Suprapubic skin (tissue), 4 donors: ENCODE measurements around the gene RAB40C. TPM values are rescaled to one million over a fixed set of nuclear protein-coding genes. Genes with fewer than 3 reads are reported as not detected.

Experiments
- DNase-seq, 2 donors: peaks; one replicate each; pipeline ENCODE4 v3.0.0-alpha.2; 2019; ENCODE audit warnings: low spot score in 2 of 2
- H3K27ac ChIP-seq: fragments of 200-600 bp; sonication (generic); one replicate; pipeline ENCODE4 v1.5.1; 2019
- H3K27me3 ChIP-seq: fragments of 200-600 bp; sonication (generic); one replicate; pipeline ENCODE4 v1.5.1; 2019
- H3K36me3 ChIP-seq: fragments of 200-600 bp; sonication (generic); one replicate; pipeline ENCODE4 v1.5.1; 2019
- H3K4me1 ChIP-seq: fragments of 200-600 bp; sonication (generic); one replicate; pipeline ENCODE4 v1.5.1; 2019
- H3K4me3 ChIP-seq: fragments of 200-600 bp; sonication (generic); one replicate; pipeline ENCODE4 v1.5.1; 2019; ENCODE audit warnings: mild to moderate bottlenecking
- H3K9me3 ChIP-seq: fragments of 200-600 bp; sonication (generic); one replicate; pipeline ENCODE4 v1.5.1; 2019
- CTCF ChIP-seq, 2 donors: fragments of 200-600 bp in 1 of 2; fragments of 450-650 bp in 1 of 2; sonication (generic) in 1 of 2; IDR thresholded peaks; one replicate each; pipeline ENCODE4 v1.5.1; 2016 to 2019; ENCODE audit warnings: antibody characterized with exemption in 2 of 2, mild to moderate bottlenecking in 1 of 2, moderate library complexity in 1 of 2
- EP300 ChIP-seq: sonication (generic); formaldehyde crosslinking; IDR thresholded peaks from one replicate; pipeline ENCODE4 v1.6.1; 2017; ENCODE audit warnings: antibody characterized with exemption
- POLR2A ChIP-seq, 2 donors: fragments of 450-650 bp; IDR thresholded peaks; one replicate each; pipeline ENCODE4 v1.6.1; 2017; ENCODE audit warnings: antibody characterized with exemption in 2 of 2, mild to moderate bottlenecking in 2 of 2, moderate library complexity in 2 of 2
- POLR2AphosphoS5 ChIP-seq, 3 donors: sonication (generic); formaldehyde crosslinking; IDR thresholded peaks; one replicate each; pipeline ENCODE4 v1.6.1; 2017; ENCODE audit warnings: antibody characterized with exemption in 3 of 3
- WGBS: methylation state at CpG from one replicate; pipeline ENCODE4 v1.1.5; 2018; 5-methylcytosine and 5-hydroxymethylcytosine counted together
- total RNA-seq, 4 donors: library from RNA; depleted of rRNA; stranded (reverse); fragments of >200 nt; gene quantifications; one replicate each; pipeline ENCODE4 v1.1.0, GENCODE V29; 2016

The RAB40C gene
- total RNA-seq = 100 to 1,000 TPM in 3 of 4 donors, 10 to 100 TPM in 1; 77.8 to 116 (median 110) TPM

- Histone ChIP-seq H3K27me3 (no peaks in the 10 kb centered on the region), H3K4me1 (peaks cover 67% of the 10 kb centered on the region), H3K9me3 (no peaks in the 10 kb centered on the region), H3K27ac (peak within 1 kb of the TSS; percentile 99), H3K36me3 (no peaks in the 10 kb centered on the region), H3K4me3 (peak within 1 kb of the TSS; percentile 84)
- WGBS = under 1% methylated on average over 31 of the region's 67 CpGs
- TF ChIP-seq POLR2AphosphoS5 (IDR thresholded peaks at IDR 0.05) (peak; percentile 17 to 78 (median 18)), POLR2A (IDR thresholded peaks at IDR 0.05) (no peak), CTCF (IDR thresholded peaks at IDR 0.05) (peak in 1 of 2 donors; percentile 21)
- peak; percentile 99 to 100 for DNase-seq
These were observed at the start of gene RAB40C for GRCh38 chr16:589658-590187. Gene RAB40C (plus strand): TSS chr16:590066. CDS start chr16:590292, 226 bp downstream.

- peaks cover 35% of the 10 kb centered on the region for H3K36me3 ChIP-seq
- no peak overlapping the region for H3K27ac ChIP-seq
- DNase-seq = no peak
- peaks cover 1% of the 10 kb centered on the region for H3K4me1 ChIP-seq
- no peaks in the 10 kb centered on the region for H3K9me3 ChIP-seq
- no peak for TF ChIP-seq POLR2A (IDR thresholded peaks at IDR 0.05)
- TF ChIP-seq EP300 = no peak
- no peak for TF ChIP-seq CTCF (IDR thresholded peaks at IDR 0.05)
- no peak for TF ChIP-seq POLR2AphosphoS5 (IDR thresholded peaks at IDR 0.05)
- no peaks in the 10 kb centered on the region for H3K27me3 ChIP-seq
- H3K4me3 ChIP-seq = no peak overlapping the region
- WGBS = 92% methylated on average over 17 of the region's 29 CpGs
These were observed 49.1 kb upstream of the RAB40C start for GRCh38 chr16:540645-541340.

- WGBS = 81% methylated on average over 13 of the region's 51 CpGs
- no peaks in the 10 kb centered on the region for H3K27me3 ChIP-seq
- no peak for TF ChIP-seq POLR2AphosphoS5 (IDR thresholded peaks at IDR 0.05)
- no peak for TF ChIP-seq POLR2A (IDR thresholded peaks at IDR 0.05)
- TF ChIP-seq EP300 = no peak
- TF ChIP-seq CTCF (IDR thresholded peaks at IDR 0.05) = no peak
- peaks cover 7% of the 10 kb centered on the region for H3K4me1 ChIP-seq
- H3K27ac ChIP-seq = no peak overlapping the region
- H3K9me3 ChIP-seq = no peaks in the 10 kb centered on the region
- H3K36me3 ChIP-seq = peaks cover 31% of the 10 kb centered on the region
- DNase-seq = no peak
- no peak overlapping the region for H3K4me3 ChIP-seq
These were observed 46.3 kb upstream of the RAB40C start for GRCh38 chr16:543301-544164.

- TF ChIP-seq POLR2AphosphoS5 (IDR thresholded peaks at IDR 0.05) (no peak), POLR2A (IDR thresholded peaks at IDR 0.05) (no peak), EP300 (no peak), CTCF (IDR thresholded peaks at IDR 0.05) (no peak)
- no peaks in the 10 kb centered on the region for H3K9me3 ChIP-seq
- peaks cover 35% of the 10 kb centered on the region for H3K36me3 ChIP-seq
- 97% methylated on average over 34 of the region's 46 CpGs for WGBS
- H3K27ac ChIP-seq = no peak overlapping the region
- peaks cover 7% of the 10 kb centered on the region for H3K4me1 ChIP-seq
- no peak overlapping the region for H3K4me3 ChIP-seq
- no peak for DNase-seq
- H3K27me3 ChIP-seq = no peaks in the 10 kb centered on the region
These were observed 45.3 kb upstream of the RAB40C start for GRCh38 chr16:544517-544916.
